Measurements from ENCODE around the gene TASP1.
"Not testable (repeated sequence)": the region's sequence is repeated elsewhere in the genome, so short reads cannot be mapped to it uniquely, and the experiment has no call there.

The TASP1 gene

DNA sequence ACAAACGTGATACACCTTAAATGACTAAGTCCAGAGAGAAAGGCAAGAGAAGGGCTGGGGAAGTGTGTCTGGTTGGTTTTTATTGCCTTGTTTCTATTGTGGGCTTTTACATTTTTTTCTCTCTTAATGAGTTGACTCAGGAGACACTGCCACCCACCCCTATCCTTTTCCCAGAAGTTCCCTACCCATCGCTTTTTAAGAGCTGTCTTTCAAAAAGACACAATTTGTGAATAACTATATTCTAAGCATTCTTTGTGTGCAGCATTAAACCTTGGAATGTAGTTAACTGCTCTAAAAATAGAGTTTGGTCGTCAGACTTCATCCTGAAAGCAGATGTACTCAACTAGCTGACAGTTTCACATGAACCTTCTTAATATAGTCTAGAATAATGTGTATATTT is 242.7 kb downstream of the TASP1 start:
- DNase-seq (ENCODE audit: low spot score) = no peak

DNA sequence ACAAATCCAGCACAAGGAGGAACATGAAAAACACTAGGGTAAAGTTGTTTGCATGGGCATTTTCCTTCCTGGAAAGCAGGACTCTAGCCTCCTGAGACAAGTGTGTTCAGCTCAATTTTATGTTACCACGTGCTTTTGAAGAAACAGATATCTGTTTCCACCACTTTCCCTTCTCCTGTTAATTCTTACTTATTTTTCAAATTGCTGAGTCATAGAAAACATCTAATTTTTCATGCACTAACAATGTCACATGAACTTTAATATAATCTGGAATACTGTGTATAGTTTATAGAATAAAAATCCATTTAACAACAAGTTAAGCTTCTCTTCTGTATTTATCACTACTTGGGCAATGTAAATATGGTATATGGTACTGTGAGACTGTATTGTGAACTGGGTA is 243.5 kb downstream of the TASP1 start:
- DNase-seq (ENCODE audit: low spot score) = no peak

DNA sequence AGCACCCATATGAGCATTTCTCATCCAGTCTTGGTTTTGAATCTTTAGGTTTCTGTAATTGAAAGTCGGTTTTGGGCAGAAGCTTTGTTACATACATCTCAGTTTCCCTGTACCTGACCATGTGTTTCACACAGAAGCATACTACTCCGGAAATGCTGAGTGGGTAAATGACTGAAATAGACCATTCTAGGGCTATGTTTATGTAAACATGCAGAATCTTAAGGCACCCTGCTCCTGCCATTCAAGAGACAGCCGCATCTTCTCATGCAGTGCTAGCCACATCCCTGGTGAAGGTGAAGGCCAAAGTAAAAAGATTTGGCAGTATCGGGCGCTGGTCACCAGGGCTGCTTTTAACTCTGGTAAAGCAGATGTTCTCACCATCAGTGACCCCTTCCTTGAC is 246.3 kb downstream of the TASP1 start:
- DNase-seq (ENCODE audit: low spot score) = no peak

DNA sequence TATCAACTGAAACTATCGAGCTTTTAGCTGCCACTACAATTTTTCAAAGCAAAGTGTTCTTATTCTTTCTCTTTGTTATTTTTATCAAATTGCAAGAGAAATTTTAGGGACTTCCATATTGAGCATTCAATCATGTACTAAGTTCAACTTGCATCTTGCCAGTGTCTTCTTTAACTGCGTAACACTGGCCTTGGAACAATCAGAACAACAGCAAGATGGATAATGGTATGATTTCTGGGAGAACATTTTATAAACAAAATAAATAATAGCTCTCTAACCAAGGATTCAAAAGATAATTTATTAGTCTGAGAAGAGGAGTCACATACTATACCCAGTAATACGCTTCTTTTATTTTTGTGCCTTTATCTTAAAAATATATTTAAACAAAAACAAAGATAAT is 249.6 kb downstream of the TASP1 start:
- DNase-seq (ENCODE audit: low spot score) = no peak

- DNase-seq (ENCODE audit: low spot score) = no peak
Observed at GRCh38 chr20:13384132-13384531, 254.6 kb downstream of the TASP1 start.

GRCh38 chr20:13382786-13383185 is 255.9 kb downstream of the TASP1 start:
- no peak for DNase-seq (ENCODE audit: low spot score)

GRCh38 chr20:13380497-13381229 is 258.1 kb downstream of the TASP1 start:
- not testable (repeated sequence) for DNase-seq (ENCODE audit: low spot score)

GRCh38 chr20:13373400-13373799 is 265.3 kb downstream of the TASP1 start:
- no peak for DNase-seq (ENCODE audit: low spot score)

DNA sequence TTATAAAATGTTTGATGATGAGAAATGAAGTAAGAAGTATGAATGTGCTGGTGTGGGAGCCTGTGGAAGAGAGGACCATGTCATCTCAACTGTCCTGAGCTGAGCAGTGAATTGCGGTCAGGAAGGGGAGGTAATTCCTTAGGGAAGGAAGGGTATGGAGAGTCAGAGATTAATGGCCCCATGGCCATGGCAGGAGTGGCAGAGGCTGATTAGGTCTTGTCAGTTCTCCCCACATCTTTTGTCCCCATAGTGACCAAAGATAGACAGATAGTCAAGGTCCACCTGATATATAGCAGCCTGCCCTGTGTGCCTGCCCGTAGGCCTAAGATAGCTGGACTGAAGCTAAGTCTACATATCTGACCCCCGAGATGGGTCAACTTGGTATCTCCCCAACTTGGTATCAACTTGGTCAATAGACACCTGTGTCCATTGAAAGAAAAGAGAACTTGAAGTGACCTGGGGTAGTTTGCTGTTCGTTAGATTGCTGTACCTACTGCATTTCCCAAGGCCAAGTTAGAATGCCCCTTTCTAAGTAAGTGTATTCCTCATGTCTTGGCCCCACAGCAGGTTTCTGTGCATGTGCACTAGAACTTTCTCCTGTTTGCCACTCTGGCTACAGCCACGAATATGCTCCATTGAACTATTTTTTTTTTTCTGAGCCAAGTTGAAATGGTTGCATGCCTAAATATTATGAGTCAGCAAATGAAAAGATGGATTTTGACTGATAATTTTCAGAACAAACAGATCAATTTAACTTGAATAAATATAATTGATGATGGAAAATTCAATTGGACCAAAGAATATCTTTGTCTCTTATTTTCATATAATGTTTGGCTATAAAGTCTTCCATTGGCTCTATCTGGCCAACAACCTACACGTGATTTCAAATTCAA is 274.2 kb downstream of the TASP1 start:
- DNase-seq (ENCODE audit: low spot score) = no peak

GRCh38 chr20:13363473-13363872 is 275.3 kb downstream of the TASP1 start:
- DNase-seq (ENCODE audit: low spot score) = no peak

GRCh38 chr20:13362165-13362564 is 276.6 kb downstream of the TASP1 start:
- DNase-seq (ENCODE audit: low spot score) = not testable (repeated sequence)

DNA sequence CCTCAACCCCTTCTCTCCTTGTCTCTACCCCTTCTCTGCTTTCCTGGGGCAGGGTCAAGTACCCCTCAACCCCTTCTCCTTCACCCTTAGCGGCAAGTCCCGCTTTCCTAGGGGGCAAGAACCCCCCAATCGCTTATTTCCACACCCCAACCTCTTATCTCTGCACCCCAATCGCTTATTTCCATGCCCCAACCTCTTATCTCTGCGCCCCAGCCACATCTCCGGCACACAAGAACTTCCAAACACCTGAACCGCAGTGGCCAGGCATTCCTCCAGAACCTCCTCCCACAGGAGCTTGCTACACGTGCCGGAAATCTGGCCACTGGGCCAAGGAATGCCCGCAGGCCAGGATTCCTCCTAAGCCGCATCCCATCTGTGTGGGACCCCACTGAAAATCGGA is 279.8 kb downstream of the TASP1 start:
- DNase-seq (ENCODE audit: low spot score) = not testable (repeated sequence)

DNA sequence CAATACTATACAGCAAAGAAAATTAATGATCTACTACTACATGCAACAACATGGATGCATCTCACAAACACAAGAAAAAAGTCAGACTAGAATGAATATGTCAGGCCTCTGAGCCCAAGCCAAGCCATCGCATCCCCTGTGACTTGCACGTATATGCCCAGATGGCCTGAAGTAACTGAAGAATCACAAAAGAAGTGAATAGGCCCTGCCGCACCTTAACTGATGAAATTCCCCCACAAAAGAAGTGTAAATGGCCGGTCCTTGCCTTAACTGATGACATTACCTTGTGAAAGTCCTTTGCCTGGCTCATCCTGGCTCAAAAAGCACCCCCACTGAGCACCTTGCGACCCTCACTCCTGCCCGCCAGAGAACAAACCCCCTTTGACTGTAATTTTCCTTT is 280.9 kb downstream of the TASP1 start:
- DNase-seq (ENCODE audit: low spot score) = not testable (repeated sequence)

- no peak for DNase-seq (ENCODE audit: low spot score)
Observed at GRCh38 chr20:13356591-13356990, 282.1 kb downstream of the TASP1 start.

- DNase-seq (ENCODE audit: low spot score) = no peak
Observed at GRCh38 chr20:13355941-13356486, 282.7 kb downstream of the TASP1 start.

- no peak for DNase-seq (ENCODE audit: low spot score)
Observed at GRCh38 chr20:13355411-13355810, 283.3 kb downstream of the TASP1 start.

DNA sequence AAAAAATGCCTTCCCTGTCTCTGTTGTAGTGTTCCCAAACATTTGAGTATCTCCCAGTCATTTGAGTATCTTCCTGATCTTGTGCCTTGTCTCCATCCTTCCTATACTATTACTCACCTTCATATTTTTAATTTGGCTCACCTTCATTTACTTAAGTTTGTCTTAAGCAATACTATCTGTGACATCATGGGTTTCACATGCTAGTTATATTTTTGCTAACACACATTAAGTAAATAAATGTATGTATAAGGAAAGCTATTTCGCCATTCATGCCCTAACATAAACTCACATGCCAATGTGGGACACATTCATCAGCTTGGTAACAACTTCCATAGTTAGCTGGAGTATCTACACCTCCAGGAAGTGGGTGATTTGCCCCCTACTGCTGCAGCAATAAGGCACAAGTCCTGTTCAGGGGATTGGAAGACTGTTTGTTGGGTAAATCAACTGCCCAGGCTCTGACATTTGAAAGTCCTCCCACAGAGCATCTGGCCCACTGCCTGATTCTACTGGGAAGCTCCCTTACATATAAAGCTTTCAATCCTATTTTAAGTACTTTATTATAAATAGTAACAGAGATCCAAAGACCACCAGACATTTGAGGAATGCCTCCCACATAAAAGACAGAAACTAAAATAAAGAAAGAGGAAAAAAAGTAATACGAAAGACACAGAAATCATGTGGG is 285.3 kb downstream of the TASP1 start:
- no peak for DNase-seq (ENCODE audit: low spot score)

GRCh38 chr20:13349235-13349604 is 289.5 kb downstream of the TASP1 start:
- DNase-seq (ENCODE audit: low spot score) = no peak

DNA sequence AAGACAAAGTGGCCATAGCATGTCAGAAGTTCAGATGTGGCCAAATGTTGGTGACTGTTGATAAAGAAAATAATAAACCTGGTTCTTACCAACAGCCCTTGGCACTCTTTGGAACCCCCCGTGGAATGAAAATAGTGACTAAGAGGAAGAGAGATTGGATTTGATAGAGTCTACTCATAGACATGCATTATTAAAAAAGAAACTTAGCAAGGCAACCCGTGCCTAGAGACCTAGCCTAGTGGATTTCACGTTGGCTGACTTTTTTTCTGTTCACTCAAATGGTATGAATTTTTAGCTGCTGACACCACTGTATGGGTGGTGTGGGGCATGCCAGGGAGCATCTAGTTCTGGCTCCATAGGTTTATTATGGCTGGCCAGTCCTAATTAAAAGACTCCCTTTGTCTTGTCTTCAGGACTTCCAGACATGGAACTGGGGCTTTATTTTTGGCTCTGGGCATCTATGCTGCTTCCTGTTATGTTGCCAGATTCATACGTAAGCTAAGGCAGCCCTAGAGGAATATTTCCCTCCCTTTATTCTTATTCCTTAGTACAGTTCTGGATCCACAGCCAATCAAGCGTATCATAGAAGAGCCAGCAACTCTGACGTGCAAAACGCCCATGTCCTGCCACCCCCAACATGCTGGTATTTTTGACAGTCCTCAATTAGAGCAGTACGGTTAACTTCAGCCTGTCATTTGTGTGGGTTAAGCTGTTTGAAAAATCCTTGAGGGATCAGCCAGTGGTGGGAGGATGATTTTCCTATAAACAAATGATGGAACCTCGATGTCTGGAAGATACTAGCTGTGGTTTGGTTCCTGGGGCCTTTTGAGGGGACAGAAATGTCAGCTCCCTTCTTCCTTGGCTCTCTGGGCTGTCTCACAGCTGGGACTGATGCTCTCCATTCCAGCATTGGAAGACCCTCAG is 290.2 kb downstream of the TASP1 start:
- DNase-seq (ENCODE audit: low spot score) = no peak

DNA sequence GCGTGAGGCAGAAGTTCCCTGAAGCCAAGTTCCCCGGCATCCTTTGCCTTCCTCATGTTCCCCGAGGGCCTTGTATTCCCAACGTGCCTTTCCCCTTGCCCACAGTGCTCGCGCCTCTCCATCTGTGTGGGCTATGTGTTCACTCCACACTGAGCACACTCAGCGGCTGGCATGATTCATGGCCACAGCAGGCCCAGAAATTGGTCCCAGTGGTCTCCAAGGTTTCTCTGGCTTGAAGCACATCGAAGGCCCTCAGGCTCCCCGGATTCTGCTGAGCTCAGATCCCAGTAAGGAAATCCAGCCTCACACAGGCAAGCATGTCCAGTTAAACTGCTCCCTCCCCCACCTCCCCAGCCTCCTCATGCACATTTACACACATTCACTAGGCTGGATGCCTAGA is 294.1 kb downstream of the TASP1 start:
- no peak for DNase-seq (ENCODE audit: low spot score)

DNA sequence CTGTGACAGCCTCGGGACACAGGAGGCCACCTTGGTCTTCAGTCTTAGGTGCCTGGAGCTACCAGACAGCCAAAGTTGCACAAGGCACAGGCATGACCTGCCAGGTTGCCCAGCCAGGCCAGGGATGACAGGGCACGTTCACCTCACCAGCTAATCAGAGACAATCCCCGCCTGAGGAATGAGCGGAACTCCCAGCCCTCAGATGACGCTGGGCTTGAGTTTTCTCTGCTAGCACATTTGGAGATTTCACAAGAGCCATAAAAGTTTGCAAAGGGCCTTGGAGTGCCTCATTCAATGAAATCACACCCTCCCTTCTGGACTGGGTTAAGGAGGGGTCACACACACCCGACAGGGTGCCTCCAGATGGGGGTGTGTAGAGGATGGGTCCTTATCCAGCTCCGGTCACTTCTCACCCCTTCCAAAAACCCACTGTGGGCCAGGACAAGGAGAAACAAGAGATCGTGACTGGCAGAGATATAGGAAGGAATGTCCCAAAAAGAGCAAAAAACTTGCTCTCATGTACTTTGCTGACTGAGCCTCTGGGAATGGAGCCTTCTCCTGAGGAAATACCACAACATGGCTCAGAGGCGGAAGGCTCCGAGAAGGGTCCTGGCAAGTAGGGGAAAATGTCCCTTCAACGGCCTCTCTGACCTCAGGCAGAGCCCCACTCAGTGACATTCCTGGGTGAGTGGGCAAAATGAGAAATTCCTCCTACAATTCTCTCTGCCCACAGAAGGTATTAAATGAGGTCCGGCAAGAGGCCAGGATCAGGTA is 296.1 kb downstream of the TASP1 start:
- no peak for DNase-seq (ENCODE audit: low spot score)
